Progenitor cell of endocrine pancreas (in vitro differentiated cells): Measurements from ENCODE around the gene COL26A1. TPM values are rescaled to one million over a fixed set of nuclear protein-coding genes. Genes with fewer than 3 reads are reported as not detected.

Source experiments
- DNase-seq: peaks from one replicate; pipeline ENCODE4 v3.0.0; 2021; ENCODE audit warnings: low spot score; ENCODE audit not compliant: unreplicated experiment
- H3K27ac Mint-ChIP-seq: 2 replicates; pipeline ENCODE4 v1.8.0; 2021; ENCODE audit warnings: mild to moderate bottlenecking, moderate library complexity, mixed read lengths
- H3K27me3 Mint-ChIP-seq: 2 replicates; pipeline ENCODE4 v1.8.0; 2021; ENCODE audit warnings: mixed read lengths
- H3K36me3 Mint-ChIP-seq: 2 replicates; pipeline ENCODE4 v1.8.0; 2022; ENCODE audit warnings: mixed read lengths; ENCODE audit not compliant: insufficient read depth
- H3K4me1 Mint-ChIP-seq: 2 replicates; pipeline ENCODE4 v1.8.0; 2021; ENCODE audit warnings: low read depth, mixed read lengths
- H3K4me3 Mint-ChIP-seq: 2 replicates; pipeline ENCODE4 v1.8.0; 2021; ENCODE audit warnings: low read depth, mild to moderate bottlenecking, moderate library complexity, mixed read lengths
- H3K9me3 Mint-ChIP-seq: 2 replicates; pipeline ENCODE4 v1.8.0; 2021; ENCODE audit warnings: low read depth, mixed read lengths
- CTCF ChIP-seq: fragments of 200-600 bp; sonication (generic); IDR thresholded peaks from one replicate; pipeline ENCODE4 v1.5.0; 2021; ENCODE audit warnings: antibody characterized with exemption, mild to moderate bottlenecking; ENCODE audit not compliant: unreplicated experiment
- total RNA-seq: library from RNA; stranded (reverse); gene quantifications from 2 replicates; pipeline ENCODE4 v1.2.1, GENCODE V29; 2021

Gene COL26A1
- total RNA-seq, 1 donor from 2014 or later: 46.2 TPM

- no peaks in the 10 kb centered on the region for H3K36me3 Mint-ChIP-seq
- no peaks in the 10 kb centered on the region for H3K27me3 Mint-ChIP-seq
- H3K27ac Mint-ChIP-seq: no peak overlapping the region
- DNase-seq: no peak
- no peak for TF ChIP-seq CTCF
- no peaks in the 10 kb centered on the region for H3K4me1 Mint-ChIP-seq
- H3K9me3 Mint-ChIP-seq: no peaks in the 10 kb centered on the region
- H3K4me3 Mint-ChIP-seq: no peak overlapping the region
Observed at GRCh38 chr7:101537205-101537604, 174.5 kb downstream of the COL26A1 start.

- H3K9me3 Mint-ChIP-seq: no peaks in the 10 kb centered on the region
- H3K4me1 Mint-ChIP-seq: no peaks in the 10 kb centered on the region
- H3K36me3 Mint-ChIP-seq: peaks cover 2% of the 10 kb centered on the region
- no peak for DNase-seq
- TF ChIP-seq CTCF: no peak
- no peak overlapping the region for H3K4me3 Mint-ChIP-seq
- no peaks in the 10 kb centered on the region for H3K27me3 Mint-ChIP-seq
- H3K27ac Mint-ChIP-seq: peak overlapping the region; percentile 20
Observed at GRCh38 chr7:101537935-101538595, 175.4 kb downstream of the COL26A1 start.

- H3K27ac Mint-ChIP-seq: peak overlapping the region; percentile 62
- TF ChIP-seq CTCF: peak; percentile 92
- peaks cover 2% of the 10 kb centered on the region for H3K36me3 Mint-ChIP-seq
- H3K27me3 Mint-ChIP-seq: no peaks in the 10 kb centered on the region
- no peak overlapping the region for H3K4me3 Mint-ChIP-seq
- no peaks in the 10 kb centered on the region for H3K9me3 Mint-ChIP-seq
- no peaks in the 10 kb centered on the region for H3K4me1 Mint-ChIP-seq
- DNase-seq: peak; percentile 67
Observed at GRCh38 chr7:101538596-101539459, 176.2 kb downstream of the COL26A1 start.

- H3K4me1 Mint-ChIP-seq: no peaks in the 10 kb centered on the region
Observed at GRCh38 chr7:101539784-101540183, 177.1 kb downstream of the COL26A1 start.

More at GRCh38 chr7:101539784-101540183, 177.1 kb downstream of the COL26A1 start:
- Mint-ChIP-seq H3K27ac (no peak overlapping the region), H3K36me3 (peaks cover 2% of the 10 kb centered on the region), H3K4me3 (no peak overlapping the region), H3K27me3 (no peaks in the 10 kb centered on the region), H3K9me3 (no peaks in the 10 kb centered on the region)
- TF ChIP-seq CTCF: no peak
- DNase-seq: no peak
